ENCODE results near the gene MANSC1.
A peak's percentile ranks its signal among the peaks of the same experiment; 100 is the strongest.

Gene MANSC1

DNA sequence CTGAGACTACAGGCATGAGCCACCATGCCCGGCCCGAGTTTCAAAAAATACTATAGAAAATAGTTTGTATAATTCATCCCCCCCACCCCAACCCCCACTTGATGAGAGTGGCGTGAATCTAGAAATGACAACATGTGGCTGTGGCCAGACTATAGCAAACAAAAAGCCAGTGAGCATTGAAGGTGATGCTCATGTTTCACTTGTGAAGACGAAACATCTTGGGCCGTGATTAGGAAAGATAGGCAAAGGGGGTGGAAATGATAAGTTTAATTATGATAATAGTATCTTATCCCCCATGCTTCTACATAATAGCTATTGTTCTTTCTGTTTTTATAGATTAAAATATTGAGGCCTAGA lies 15.4 kb upstream of the MANSC1 start:
- no peak for DNase-seq (ENCODE audit: low read depth)
- H3K4me3 ChIP-seq (ENCODE audit: low read depth, low read length), result no peak overlapping the region
- no peak for TF ChIP-seq CTCF (IDR thresholded peaks at IDR 0.05; ENCODE audit: insufficient read depth, low read depth, low read length, missing control alignments)

DNA sequence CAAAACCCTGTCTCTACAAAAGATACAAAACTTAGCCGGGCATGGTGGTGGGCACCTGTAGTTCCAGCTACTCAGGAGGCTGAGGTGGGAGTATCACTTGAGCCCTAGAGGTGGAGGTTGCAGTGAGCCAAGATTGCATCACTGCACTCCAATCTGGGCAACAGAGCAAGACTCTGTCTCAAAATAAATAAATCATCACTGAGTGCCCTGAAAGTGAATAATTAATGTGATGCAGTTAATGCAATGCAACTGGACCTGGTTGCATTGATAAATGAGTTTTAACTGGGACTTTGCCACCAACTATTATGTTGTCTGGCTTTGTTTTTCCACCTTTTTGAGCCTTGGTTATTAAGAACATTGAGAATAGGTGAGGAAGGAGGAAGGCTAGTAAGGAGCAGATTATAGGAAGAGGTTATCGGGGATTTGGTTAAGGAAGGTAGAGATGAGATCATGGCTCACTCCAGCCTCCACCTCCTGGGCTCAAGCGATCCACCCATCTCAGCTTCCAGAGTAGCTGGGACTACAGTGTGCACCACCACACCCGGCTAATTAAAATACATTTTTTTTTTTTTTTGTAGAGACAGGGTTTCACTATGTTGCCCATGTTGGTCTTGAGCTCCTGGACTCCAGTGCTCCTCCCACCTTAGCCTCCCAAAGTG lies 14.9 kb upstream of the MANSC1 start:
- H3K4me3 ChIP-seq (ENCODE audit: low read depth, low read length), result no peak overlapping the region
- TF ChIP-seq CTCF (IDR thresholded peaks at IDR 0.05; ENCODE audit: insufficient read depth, low read depth, low read length, missing control alignments), result no peak
- DNase-seq (ENCODE audit: low read depth), result no peak

GRCh38 chr12:12358528-12358927 lies 8.5 kb upstream of the MANSC1 start:
- H3K4me3 ChIP-seq (ENCODE audit: low read depth, low read length), result peak overlapping the region; percentile 73
- no peak for TF ChIP-seq CTCF (IDR thresholded peaks at IDR 0.05; ENCODE audit: insufficient read depth, low read depth, low read length, missing control alignments)
- DNase-seq (ENCODE audit: low read depth), result peak; percentile 49

DNA sequence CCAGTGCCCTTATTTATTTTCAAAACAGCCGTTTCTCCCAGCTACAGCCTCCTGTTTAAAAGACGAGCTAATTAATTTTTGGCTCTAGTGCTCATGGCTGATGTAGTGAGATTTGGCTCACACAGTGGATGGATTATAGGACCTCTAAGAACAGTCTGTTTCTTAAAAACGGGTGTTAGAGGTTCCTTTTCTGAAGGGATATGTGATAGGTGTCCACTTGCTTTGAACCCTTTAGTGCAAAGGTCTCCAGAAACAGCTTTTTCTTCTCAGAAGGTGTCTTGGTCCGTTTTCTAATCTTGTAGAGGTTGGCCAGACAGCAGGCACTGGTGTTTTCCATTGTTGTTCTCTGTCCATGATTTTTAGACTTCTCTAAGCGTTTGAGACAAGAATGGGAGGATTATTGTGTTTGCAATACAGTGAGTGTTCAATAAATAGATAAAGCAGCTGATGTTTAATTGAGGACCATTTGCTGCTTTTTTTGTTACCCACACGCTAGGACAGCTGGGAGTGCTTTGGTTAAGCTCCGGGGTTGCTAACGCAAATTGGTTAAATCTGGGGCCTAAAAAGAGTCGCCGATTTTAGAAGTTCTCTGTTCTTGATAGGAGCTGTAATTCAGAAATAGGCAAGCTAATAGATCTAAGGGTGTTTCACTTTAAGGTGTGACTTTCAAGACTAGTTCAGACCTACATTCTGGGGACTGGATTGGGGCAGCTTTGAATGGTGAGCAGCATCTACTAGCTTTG lies 7.8 kb upstream of the MANSC1 start:
- H3K4me3 ChIP-seq (ENCODE audit: low read depth, low read length), result peak overlapping the region; percentile 73
- peak; percentile 63 for DNase-seq (ENCODE audit: low read depth)
- no peak for TF ChIP-seq CTCF (IDR thresholded peaks at IDR 0.05; ENCODE audit: insufficient read depth, low read depth, low read length, missing control alignments)

DNA sequence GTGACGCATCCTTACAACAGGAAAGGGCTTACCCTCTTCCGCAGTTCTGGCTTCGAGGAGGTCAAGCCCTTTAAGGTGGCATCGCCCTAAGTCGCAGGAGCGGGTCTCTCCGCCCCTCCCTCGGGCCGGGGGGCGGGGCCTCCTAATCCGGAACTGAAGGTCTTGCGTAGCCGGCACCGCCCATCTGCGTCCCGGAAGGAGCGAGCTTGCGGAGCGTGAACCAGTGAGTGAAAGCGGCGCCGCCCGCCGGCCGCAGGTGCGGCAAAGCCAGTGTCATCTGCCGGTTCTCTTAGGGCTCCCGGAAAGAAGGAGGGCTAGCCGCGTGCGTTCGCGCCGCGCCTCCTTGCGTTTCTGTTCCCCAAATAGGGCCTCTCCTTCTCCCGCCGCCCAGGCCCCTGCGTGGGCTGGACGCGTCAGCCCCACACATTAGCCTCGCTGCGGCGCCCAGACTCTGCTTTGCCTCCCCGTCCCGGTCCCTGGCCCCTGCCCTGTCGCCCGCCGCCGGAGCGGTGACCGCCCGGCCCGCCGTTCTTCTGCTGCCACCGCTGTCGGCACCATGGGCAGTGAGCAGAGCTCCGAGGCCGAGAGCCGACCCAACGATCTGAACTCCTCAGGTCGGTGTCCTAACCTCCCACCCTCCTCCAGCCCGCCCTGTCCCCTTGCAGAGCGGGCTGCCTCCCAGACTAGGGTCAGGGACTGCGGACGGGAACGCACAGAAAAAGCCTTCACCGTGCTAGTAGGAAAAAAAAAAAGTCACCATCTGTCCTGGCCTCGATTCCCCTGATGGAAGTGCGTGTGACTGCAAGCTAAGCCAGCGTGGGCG lies 7.1 kb upstream of the MANSC1 start, which contains the start of gene BORCS5:
Gene BORCS5 (plus strand): TSS at position 183 of the 823 bp plus-strand sequence. CDS start 374 bp downstream, at position 557.
- peak within 1 kb of the TSS; percentile 73 for H3K4me3 ChIP-seq (ENCODE audit: low read depth, low read length)
- peak; percentile 16 for TF ChIP-seq CTCF (IDR thresholded peaks at IDR 0.05; ENCODE audit: insufficient read depth, low read depth, low read length, missing control alignments)
- peak; percentile 99 for DNase-seq (ENCODE audit: low read depth)

- H3K4me3 ChIP-seq (ENCODE audit: low read depth, low read length), result peak overlapping the region; percentile 73
- DNase-seq (ENCODE audit: low read depth), result peak; percentile 26
- no peak for TF ChIP-seq CTCF (IDR thresholded peaks at IDR 0.05; ENCODE audit: insufficient read depth, low read depth, low read length, missing control alignments)
These were observed 6.4 kb upstream of the MANSC1 start for GRCh38 chr12:12356467-12356895.

All from GM12865 (cell line).